NB4 (cell line): ENCODE measurements around the gene CPVL.
"Not testable (repeated sequence)": the region's sequence is repeated elsewhere in the genome, so short reads cannot be mapped to it uniquely, and the experiment has no call there.

Experiments used
- DNase-seq: peaks from one replicate; pipeline ENCODE4 v3.0.0; 2010; ENCODE audit warnings: low read depth
- H3K4me3 ChIP-seq: one replicate; pipeline ENCODE4 v1.5.1; 2011; ENCODE audit warnings: mild to moderate bottlenecking, low read depth, low read length, moderate library complexity
- MYC ChIP-seq: IDR thresholded peaks from 2 replicates; pipeline ENCODE4 v1.6.1; 2011; ENCODE audit warnings: low read depth, low read length
- POLR2A ChIP-seq: IDR thresholded peaks from 2 replicates; pipeline ENCODE4 v1.6.1; 2011; ENCODE audit warnings: mild to moderate bottlenecking; ENCODE audit not compliant: insufficient read length; ENCODE audit errors: extremely low read depth
- TF ChIP-seq, protein P1 (sequence below): IDR thresholded peaks from 2 replicates; pipeline ENCODE4 v1.6.1; 2011; ENCODE audit warnings: low read depth, low read length
- TF ChIP-seq, protein P2 (sequence below): IDR thresholded peaks from one replicate; pipeline ENCODE4 v1.5.1; 2012; ENCODE audit warnings: low read depth, low read length

The CPVL gene

DNA sequence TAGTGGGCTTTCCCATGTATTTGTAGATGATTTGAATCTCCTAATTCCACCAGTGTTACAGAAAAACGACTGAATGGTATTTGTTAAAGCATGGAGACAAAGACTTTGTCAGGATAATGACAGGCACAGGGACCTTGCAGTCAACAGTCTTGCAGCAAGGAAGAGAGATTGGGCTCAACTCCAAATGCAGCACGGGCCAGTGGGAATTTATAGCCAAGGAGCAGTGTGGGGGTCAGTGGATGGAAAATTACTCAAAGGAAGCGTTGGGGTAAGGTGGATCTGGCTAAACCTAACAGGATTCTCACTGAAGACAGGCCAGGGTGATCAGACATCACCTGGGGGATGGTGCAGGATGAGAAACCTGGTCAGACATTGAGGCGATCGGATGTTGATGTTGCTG, 24.3 kb downstream of the CPVL start:
- DNase-seq, result no peak
- TF ChIP-seq, protein P1, sequence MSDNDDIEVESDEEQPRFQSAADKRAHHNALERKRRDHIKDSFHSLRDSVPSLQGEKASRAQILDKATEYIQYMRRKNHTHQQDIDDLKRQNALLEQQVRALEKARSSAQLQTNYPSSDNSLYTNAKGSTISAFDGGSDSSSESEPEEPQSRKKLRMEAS, result no peak
- TF ChIP-seq, protein P2, sequence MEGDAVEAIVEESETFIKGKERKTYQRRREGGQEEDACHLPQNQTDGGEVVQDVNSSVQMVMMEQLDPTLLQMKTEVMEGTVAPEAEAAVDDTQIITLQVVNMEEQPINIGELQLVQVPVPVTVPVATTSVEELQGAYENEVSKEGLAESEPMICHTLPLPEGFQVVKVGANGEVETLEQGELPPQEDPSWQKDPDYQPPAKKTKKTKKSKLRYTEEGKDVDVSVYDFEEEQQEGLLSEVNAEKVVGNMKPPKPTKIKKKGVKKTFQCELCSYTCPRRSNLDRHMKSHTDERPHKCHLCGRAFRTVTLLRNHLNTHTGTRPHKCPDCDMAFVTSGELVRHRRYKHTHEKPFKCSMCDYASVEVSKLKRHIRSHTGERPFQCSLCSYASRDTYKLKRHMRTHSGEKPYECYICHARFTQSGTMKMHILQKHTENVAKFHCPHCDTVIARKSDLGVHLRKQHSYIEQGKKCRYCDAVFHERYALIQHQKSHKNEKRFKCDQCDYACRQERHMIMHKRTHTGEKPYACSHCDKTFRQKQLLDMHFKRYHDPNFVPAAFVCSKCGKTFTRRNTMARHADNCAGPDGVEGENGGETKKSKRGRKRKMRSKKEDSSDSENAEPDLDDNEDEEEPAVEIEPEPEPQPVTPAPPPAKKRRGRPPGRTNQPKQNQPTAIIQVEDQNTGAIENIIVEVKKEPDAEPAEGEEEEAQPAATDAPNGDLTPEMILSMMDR, result no peak
- TF ChIP-seq MYC (no peak), POLR2A (no peak)
- H3K4me3 ChIP-seq, result no peak overlapping the region

DNA sequence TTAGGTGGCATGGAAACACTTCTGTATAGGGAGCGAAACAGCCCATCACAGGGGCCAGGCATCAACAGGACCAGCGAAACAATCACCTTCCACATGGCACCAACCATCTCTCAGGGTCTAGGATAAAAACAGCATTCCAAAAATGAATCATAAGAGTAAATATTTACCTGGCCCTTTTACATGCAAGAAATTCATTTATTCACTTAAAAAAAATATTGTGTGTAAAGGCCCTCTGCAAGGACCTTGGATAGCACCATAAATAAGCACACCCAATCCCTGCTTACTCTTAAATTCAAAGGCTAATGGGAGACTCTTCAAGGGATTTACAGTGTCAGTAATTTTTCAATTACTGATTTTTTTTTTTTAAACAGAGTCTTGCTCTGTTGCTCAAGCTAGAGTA, 25.4 kb downstream of the CPVL start:
- DNase-seq, result no peak
- H3K4me3 ChIP-seq, result no peak overlapping the region
- no peak for TF ChIP-seq POLR2A
- TF ChIP-seq, protein P1, result no peak

DNA sequence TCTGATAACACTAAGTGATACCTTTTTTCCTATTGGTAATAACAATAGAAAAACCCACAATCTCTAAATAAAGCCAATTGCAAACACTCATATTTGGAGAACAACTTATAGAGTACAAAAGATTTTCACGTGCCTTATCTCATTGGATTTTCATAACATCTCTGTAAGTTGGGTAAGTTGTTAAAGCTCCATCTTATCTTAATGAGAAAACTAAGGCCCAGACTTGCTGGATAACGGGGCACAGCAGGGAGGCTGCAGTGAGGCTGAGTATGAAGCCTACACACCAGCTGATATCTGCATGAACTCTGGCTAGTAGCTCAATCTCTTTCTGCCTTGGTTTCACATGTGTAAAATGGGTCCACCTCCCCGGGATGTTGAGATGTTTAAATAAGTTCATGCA, 26.8 kb downstream of the CPVL start:
- TF ChIP-seq MYC (no peak), POLR2A (no peak)
- TF ChIP-seq, protein P1, result no peak
- TF ChIP-seq, protein P2, result no peak
- DNase-seq, result no peak
- H3K4me3 ChIP-seq, result no peak overlapping the region

DNA sequence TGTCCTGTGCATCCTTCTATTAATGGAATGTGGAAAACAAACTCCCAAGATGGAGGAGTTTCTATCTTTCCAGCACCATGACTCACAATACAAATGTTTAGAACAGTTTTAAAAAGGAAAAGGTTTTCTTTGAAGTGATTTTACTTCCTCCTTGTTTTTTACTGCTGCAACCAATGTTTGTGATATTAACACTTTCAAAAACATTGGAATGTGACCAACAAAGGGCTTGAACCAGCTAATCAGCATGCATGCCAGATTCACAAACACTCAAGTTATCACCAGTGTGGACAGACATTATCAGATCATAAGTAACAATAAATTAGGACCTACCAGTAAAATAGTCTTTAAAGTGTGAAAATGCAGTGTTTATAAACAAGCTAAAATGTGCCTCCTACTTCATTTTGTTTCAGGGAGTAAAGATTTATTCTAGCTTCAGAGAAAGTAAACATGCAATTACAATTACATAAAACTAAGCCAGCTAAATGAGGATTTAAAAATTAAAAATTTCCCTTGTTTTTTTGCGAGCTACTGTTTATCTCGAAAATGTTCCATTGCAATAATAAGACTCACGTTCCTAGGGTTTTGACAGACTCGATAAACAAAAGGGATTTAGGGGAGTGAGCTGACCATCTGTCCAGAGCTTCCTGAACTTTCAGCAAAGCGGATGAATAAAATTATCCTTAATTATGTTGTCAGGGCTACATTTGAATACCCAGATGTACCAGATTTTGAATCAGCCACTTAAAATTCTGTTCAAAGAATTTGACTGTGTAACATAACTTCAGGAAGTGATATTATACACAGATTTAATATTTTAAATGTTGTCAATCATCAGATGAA, 29.8 kb downstream of the CPVL start:
- DNase-seq, result no peak
- H3K4me3 ChIP-seq, result no peak overlapping the region
- TF ChIP-seq MYC (no peak), POLR2A (no peak)
- TF ChIP-seq, protein P1, result no peak
- TF ChIP-seq, protein P2, result no peak

DNA sequence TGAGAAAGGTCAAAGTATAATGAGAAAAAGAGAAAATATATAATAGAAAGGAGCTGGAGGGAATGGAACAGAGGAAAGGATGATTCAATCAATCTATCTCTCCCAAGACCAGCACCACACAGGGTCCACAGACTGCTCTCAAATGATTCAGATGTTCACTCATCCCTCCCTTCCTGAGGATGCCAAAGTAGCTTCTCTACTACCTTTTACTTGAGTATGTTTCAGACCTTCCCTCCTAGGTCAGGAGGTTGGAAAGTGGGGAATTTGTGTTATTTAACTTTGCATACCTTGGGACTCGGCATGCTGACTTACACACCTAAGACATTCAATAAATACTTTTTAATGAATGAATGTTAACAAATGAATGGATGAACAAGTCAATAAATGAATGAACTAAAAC, 30.6 kb downstream of the CPVL start:
- H3K4me3 ChIP-seq, result no peak overlapping the region
- TF ChIP-seq, protein P2, result no peak
- TF ChIP-seq MYC, result no peak
- TF ChIP-seq, protein P1, result no peak
- no peak for TF ChIP-seq POLR2A
- no peak for DNase-seq

DNA sequence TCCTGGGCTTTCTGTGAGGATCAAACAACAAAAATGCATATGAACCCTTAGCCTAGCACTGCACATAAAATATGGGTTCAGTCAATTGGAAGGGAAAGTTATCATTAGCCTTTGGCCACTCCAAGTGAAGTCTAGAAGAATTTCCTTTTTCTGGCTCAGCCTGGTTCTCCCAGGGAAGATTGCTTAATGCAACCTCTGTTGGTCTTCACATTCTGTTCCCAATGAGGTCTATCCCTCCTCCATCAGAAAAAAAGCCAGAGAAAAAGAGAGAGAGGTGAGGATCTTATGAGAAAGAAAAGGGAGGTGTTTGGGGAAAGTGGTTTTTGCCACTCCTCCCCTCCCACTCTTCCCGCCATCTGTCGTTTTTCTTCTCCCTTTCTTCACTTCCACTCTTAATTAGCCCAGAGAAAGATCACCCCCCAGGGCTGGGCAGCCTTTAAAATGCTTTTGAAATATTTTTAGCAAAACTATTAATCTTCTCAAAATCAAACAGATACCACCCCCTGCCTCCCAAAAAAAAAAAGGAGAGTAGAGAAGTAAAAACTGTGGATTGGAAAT, 31.1 kb downstream of the CPVL start:
- TF ChIP-seq, protein P1, result no peak
- DNase-seq, result no peak
- H3K4me3 ChIP-seq, result no peak overlapping the region

DNA sequence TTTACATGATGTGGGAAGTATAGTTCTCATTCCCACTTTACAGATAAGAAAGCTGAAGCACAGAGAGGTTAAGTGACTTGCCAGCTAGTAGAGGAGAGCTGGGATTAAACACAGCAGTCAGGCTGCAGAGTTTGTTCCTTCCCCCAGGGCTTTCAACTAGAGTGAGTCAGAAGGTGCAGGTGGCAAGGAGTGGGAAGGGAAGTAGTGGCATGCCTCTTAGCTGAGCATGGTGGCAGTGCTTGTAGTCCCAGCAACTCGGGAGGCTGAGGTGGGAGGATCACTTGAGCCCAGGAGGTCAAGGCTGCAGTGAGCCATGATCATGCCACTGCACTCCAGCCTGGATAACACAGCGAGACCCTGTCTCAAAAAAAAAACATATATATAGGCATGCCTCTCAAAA, 32.1 kb downstream of the CPVL start:
- DNase-seq, result peak; percentile 12
- H3K4me3 ChIP-seq, result not testable (repeated sequence)
